ENCODE results near the gene SMURF1. TPM values are rescaled to one million over a fixed set of nuclear protein-coding genes. Genes with fewer than 3 reads are reported as not detected.

SMURF1 gene
- total RNA-seq, 4 donors from 2014 or later = 19.1 to 27.4 (median 23.9) TPM

DNA sequence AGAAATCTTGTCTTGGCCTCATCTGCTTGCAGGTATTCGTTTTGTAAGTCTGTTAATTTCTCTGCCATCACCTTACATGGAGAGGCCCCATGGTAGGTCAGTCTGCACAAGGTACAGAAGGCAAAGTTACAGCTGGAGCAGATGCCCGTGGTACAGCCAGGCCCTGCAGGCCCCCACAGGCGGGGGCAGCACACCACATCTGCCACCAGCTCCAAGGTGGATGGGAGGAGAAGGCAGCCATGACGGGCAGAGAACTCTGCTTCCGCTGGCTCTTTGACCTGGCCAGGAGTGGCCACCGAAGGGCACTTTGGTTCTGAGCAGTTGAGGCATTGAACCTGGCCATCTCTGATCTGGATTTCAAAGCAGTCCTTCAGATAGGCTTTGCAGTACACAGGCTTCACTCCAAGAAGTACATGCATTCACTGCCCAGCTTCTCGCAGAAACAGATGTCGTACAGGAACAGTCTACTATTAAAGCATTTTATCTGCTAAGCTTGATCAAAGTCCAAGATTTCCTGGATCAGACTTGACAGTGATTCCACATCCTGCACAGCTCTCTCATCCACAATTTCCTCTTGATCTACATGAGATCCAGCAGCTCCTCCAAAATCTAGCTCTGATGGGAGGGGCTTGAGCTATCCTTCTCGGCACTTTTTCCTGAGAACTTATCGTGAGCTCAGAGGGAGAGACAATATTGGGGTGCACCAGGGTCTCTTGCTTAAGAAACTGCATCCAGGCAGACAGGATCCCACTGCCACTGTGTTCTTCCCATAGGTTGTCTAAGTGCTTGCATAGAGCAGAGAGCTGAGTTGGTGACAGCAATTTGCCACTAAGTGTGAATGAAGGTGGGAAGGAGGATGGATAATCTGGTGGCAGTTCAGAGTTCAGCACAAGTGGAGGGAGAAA, 144.8 kb downstream of the SMURF1 start:
- 79% methylated on average over 7 of the region's 10 CpGs for WGBS
- peaks cover 36 to 94% (median 76%) of the 10 kb centered on the region in 4 donors for H3K36me3 ChIP-seq
- no peaks in the 10 kb centered on the region for H3K27me3 ChIP-seq
- peaks cover 0 to 20% (median 11%) of the 10 kb centered on the region in 4 donors for H3K4me1 ChIP-seq
- no peaks in the 10 kb centered on the region for H3K9me3 ChIP-seq
- intact Hi-C loops (cut with DNase I) = no loop called here
- TF ChIP-seq POLR2AphosphoS5 (IDR thresholded peaks at IDR 0.05) (no peak), EP300 (IDR thresholded peaks at IDR 0.05) (no peak), CTCF (IDR thresholded peaks at IDR 0.05) (no peak), POLR2A (IDR thresholded peaks at IDR 0.05; ENCODE audit: low read depth) (no peak)
- no peak overlapping the region for H3K4me3 ChIP-seq
- H3K27ac ChIP-seq (replicated peaks in 1 of 4) = no peak overlapping the region
- no peak for DNase-seq (ENCODE audit: extremely low spot score)

GRCh38 chr7:98997846-98998245, 146.1 kb downstream of the SMURF1 start:
- Histone ChIP-seq H3K4me1 (peaks cover 0 to 20% (median 11%) of the 10 kb centered on the region in 4 donors), H3K27ac (replicated peaks in 1 of 4) (no peak overlapping the region), H3K9me3 (no peaks in the 10 kb centered on the region), H3K36me3 (peaks cover 40 to 94% (median 77%) of the 10 kb centered on the region in 4 donors), H3K4me3 (no peak overlapping the region), H3K27me3 (no peaks in the 10 kb centered on the region)
- WGBS = 39% methylated on average over 3 of the region's 3 CpGs
- DNase-seq (ENCODE audit: extremely low spot score) = no peak
- TF ChIP-seq EP300 (IDR thresholded peaks at IDR 0.05) (no peak), CTCF (IDR thresholded peaks at IDR 0.05) (no peak), POLR2A (IDR thresholded peaks at IDR 0.05; ENCODE audit: low read depth) (no peak), POLR2AphosphoS5 (IDR thresholded peaks at IDR 0.05) (no peak)
- intact Hi-C loops (cut with DNase I) = no loop called here

GRCh38 chr7:98996150-98996552, 147.8 kb downstream of the SMURF1 start:
- Histone ChIP-seq H3K4me3 (no peak overlapping the region), H3K36me3 (peaks cover 54 to 97% (median 81%) of the 10 kb centered on the region in 4 donors), H3K4me1 (peaks cover 0 to 20% (median 11%) of the 10 kb centered on the region in 4 donors), H3K27me3 (no peaks in the 10 kb centered on the region), H3K9me3 (no peaks in the 10 kb centered on the region), H3K27ac (replicated peaks in 1 of 4) (no peak overlapping the region)
- intact Hi-C loops (cut with DNase I) = no loop called here
- 91% methylated on average over 15 of the region's 15 CpGs for WGBS
- no peak for DNase-seq (ENCODE audit: extremely low spot score)
- TF ChIP-seq POLR2AphosphoS5 (IDR thresholded peaks at IDR 0.05) (no peak), EP300 (IDR thresholded peaks at IDR 0.05) (no peak), POLR2A (IDR thresholded peaks at IDR 0.05; ENCODE audit: low read depth) (no peak), CTCF (IDR thresholded peaks at IDR 0.05) (no peak)

DNA sequence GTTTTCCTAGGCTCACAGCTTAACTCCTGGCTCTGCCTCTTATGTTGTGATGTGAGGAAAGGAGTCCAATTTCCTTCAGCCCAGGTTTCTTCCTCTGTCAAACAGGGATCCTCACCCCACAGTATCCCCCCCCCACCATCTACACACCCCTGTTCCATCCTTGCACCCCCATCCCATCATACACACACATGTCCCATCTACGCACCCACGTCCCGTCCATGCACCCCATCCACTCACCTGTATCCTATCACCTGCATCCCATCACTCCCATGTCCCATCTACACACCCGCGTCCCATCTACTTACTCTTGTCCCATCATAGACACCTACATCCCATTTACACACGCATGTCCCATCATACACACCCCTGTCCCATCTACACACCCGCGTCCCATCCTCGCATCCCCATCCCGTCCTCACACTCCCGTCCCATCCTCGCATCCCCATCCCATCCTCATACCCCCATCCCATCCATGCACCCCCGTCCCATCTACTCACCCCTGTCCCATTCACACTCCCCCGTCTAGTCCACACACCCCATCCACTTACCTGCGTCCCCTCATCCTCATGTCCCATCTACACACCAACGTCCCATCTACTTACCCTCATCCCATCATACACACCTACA, 148.3 kb downstream of the SMURF1 start:
- peaks cover 53 to 98% (median 81%) of the 10 kb centered on the region in 4 donors for H3K36me3 ChIP-seq
- WGBS = 96% methylated on average over 16 of the region's 16 CpGs

More for the DNA sequence above, 148.3 kb downstream of the SMURF1 start:
- no peaks in the 10 kb centered on the region for H3K9me3 ChIP-seq
- DNase-seq (ENCODE audit: extremely low spot score) = no peak
- H3K4me1 ChIP-seq = peaks cover 0 to 20% (median 11%) of the 10 kb centered on the region in 4 donors
- no peak overlapping the region for H3K27ac ChIP-seq (replicated peaks in 1 of 4)
- intact Hi-C loops (cut with DNase I) = no loop called here
- no peak overlapping the region for H3K4me3 ChIP-seq
- H3K27me3 ChIP-seq = no peaks in the 10 kb centered on the region
- TF ChIP-seq CTCF (IDR thresholded peaks at IDR 0.05) (no peak), EP300 (IDR thresholded peaks at IDR 0.05) (no peak), POLR2A (IDR thresholded peaks at IDR 0.05; ENCODE audit: low read depth) (no peak), POLR2AphosphoS5 (IDR thresholded peaks at IDR 0.05) (no peak)

All from esophagus muscularis mucosa (tissue), 4 donors.